ENCODE data around the gene EGF.

The EGF gene

GRCh38 chr4:109990261-109991257 lies 77.9 kb downstream of the EGF start:
- Histone ChIP-seq H3K27me3 (replicated peaks) (no peaks in the 10 kb centered on the region), H3K4me3 (ENCODE audit: low read depth, low read length) (no peak overlapping the region), H3K27ac (no peak overlapping the region), H3K36me3 (replicated peaks) (no peaks in the 10 kb centered on the region)
- in situ Hi-C loops (cut with HindIII; ENCODE audit: low pct_ligation_motif_present, low sequenced_read_pairs), result no loop called here
- TF ChIP-seq, protein P1, sequence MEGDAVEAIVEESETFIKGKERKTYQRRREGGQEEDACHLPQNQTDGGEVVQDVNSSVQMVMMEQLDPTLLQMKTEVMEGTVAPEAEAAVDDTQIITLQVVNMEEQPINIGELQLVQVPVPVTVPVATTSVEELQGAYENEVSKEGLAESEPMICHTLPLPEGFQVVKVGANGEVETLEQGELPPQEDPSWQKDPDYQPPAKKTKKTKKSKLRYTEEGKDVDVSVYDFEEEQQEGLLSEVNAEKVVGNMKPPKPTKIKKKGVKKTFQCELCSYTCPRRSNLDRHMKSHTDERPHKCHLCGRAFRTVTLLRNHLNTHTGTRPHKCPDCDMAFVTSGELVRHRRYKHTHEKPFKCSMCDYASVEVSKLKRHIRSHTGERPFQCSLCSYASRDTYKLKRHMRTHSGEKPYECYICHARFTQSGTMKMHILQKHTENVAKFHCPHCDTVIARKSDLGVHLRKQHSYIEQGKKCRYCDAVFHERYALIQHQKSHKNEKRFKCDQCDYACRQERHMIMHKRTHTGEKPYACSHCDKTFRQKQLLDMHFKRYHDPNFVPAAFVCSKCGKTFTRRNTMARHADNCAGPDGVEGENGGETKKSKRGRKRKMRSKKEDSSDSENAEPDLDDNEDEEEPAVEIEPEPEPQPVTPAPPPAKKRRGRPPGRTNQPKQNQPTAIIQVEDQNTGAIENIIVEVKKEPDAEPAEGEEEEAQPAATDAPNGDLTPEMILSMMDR (IDR thresholded peaks at IDR 0.05; ENCODE audit: low read depth, low read length, missing control alignments), result no peak
- no peak for DNase-seq

GRCh38 chr4:109993116-109993515 lies 80.4 kb downstream of the EGF start:
- TF ChIP-seq, protein P1 (IDR thresholded peaks at IDR 0.05; ENCODE audit: low read depth, low read length, missing control alignments), result no peak
- no peak overlapping the region for H3K4me3 ChIP-seq (ENCODE audit: low read depth, low read length)
- in situ Hi-C loops (cut with HindIII; ENCODE audit: low pct_ligation_motif_present, low sequenced_read_pairs), result no loop called here
- H3K27me3 ChIP-seq (replicated peaks), result no peaks in the 10 kb centered on the region
- no peak for DNase-seq
- H3K27ac ChIP-seq, result no peak overlapping the region
- H3K36me3 ChIP-seq (replicated peaks), result no peaks in the 10 kb centered on the region

- H3K27ac ChIP-seq, result no peak overlapping the region
- DNase-seq, result no peak
- in situ Hi-C loops (cut with HindIII; ENCODE audit: low pct_ligation_motif_present, low sequenced_read_pairs), result no loop called here
- no peaks in the 10 kb centered on the region for H3K27me3 ChIP-seq (replicated peaks)
- H3K4me3 ChIP-seq (ENCODE audit: low read depth, low read length), result no peak overlapping the region
- TF ChIP-seq, protein P1 (IDR thresholded peaks at IDR 0.05; ENCODE audit: low read depth, low read length, missing control alignments), result no peak
- H3K36me3 ChIP-seq (replicated peaks), result no peaks in the 10 kb centered on the region
These were observed 81.7 kb downstream of the EGF start for GRCh38 chr4:109994415-109994827.

- Histone ChIP-seq H3K27ac (no peak overlapping the region), H3K27me3 (replicated peaks) (no peaks in the 10 kb centered on the region), H3K4me3 (ENCODE audit: low read depth, low read length) (no peak overlapping the region), H3K36me3 (replicated peaks) (no peaks in the 10 kb centered on the region)
- DNase-seq, result no peak
- TF ChIP-seq, protein P1 (IDR thresholded peaks at IDR 0.05; ENCODE audit: low read depth, low read length, missing control alignments), result no peak
- in situ Hi-C loops (cut with HindIII; ENCODE audit: low pct_ligation_motif_present, low sequenced_read_pairs), result no loop called here
These were observed 83.8 kb downstream of the EGF start for GRCh38 chr4:109996526-109996925.

- TF ChIP-seq, protein P1 (IDR thresholded peaks at IDR 0.05; ENCODE audit: low read depth, low read length, missing control alignments), result peak; percentile 44
- peak; percentile 43 for DNase-seq
- in situ Hi-C loops (cut with HindIII; ENCODE audit: low pct_ligation_motif_present, low sequenced_read_pairs), result no loop called here
- H3K4me3 ChIP-seq (ENCODE audit: low read depth, low read length), result no peak overlapping the region
- H3K36me3 ChIP-seq (replicated peaks), result no peaks in the 10 kb centered on the region
- no peaks in the 10 kb centered on the region for H3K27me3 ChIP-seq (replicated peaks)
- H3K27ac ChIP-seq, result no peak overlapping the region
These were observed 86.3 kb downstream of the EGF start for GRCh38 chr4:109998867-109999584.

Data from brain microvascular endothelial cell (primary cell).